RWPE2 (cell line): ENCODE data around the gene CLIP1.
A peak's percentile ranks its signal among the peaks of the same experiment; 100 is the strongest.
"Not testable (repeated sequence)": the region's sequence is repeated elsewhere in the genome, so short reads cannot be mapped to it uniquely, and the experiment has no call there.

Experiments used
- ATAC-seq: fragments of 200-7000 bp; cut with Tn5 transposase; 3 replicates; pipeline ENCODE4 v1.9.1; 2021; ENCODE audit warnings: low read depth
- DNase-seq: peaks from one replicate; pipeline ENCODE4 v3.0.0-alpha.2; 2020; ENCODE audit warnings: low spot score
- H3K27ac ChIP-seq: fragments of 450-650 bp; 2 replicates; pipeline ENCODE4 v1.5.1; 2017; ENCODE audit warnings: mild to moderate bottlenecking; ENCODE audit not compliant: poor library complexity, severe bottlenecking
- H3K27me3 ChIP-seq: fragments of 250-450 bp; sonication (Bioruptor Pico); 2 replicates; pipeline ENCODE4 v1.5.1; 2021; ENCODE audit warnings: mild to moderate bottlenecking, moderate library complexity; ENCODE audit not compliant: insufficient read depth, poor library complexity, severe bottlenecking
- H3K36me3 ChIP-seq: fragments of 250-450 bp; sonication (Bioruptor Pico); 2 replicates; pipeline ENCODE4 v1.5.1; 2020; ENCODE audit warnings: low read depth, mild to moderate bottlenecking, moderate library complexity
- H3K4me1 ChIP-seq: fragments of 250-450 bp; sonication (Bioruptor Pico); 2 replicates; pipeline ENCODE4 v1.5.1; 2021; ENCODE audit warnings: mild to moderate bottlenecking, moderate library complexity; ENCODE audit not compliant: insufficient read depth, poor library complexity, severe bottlenecking
- H3K4me3 ChIP-seq: fragments of 250-450 bp; sonication (Bioruptor Pico); 2 replicates; pipeline ENCODE4 v1.5.1; 2021; ENCODE audit warnings: mild to moderate bottlenecking, moderate library complexity; ENCODE audit not compliant: severe bottlenecking
- H3K9me3 ChIP-seq: fragments of 250-450 bp; sonication (Bioruptor Pico); 2 replicates; pipeline ENCODE4 v1.5.1; 2021; ENCODE audit warnings: mild to moderate bottlenecking, moderate library complexity; ENCODE audit not compliant: severe bottlenecking
- CTCF ChIP-seq: fragments of 450-650 bp; IDR thresholded peaks from one replicate; pipeline ENCODE4 v1.5.1; 2017; ENCODE audit warnings: mild to moderate bottlenecking, moderate library complexity; ENCODE audit not compliant: poor library complexity, severe bottlenecking

The CLIP1 gene

GRCh38 chr12:122421821-122422729 lies at the start of gene CLIP1:
Gene CLIP1, minus strand, starts transcription at chr12:122422669. Its CDS starts 42,217 bp downstream, at chr12:122380452.
- TF ChIP-seq CTCF, result peak; percentile 52
- H3K36me3 ChIP-seq, result 0 out of 2 replicates have a peak, but pooled peaks cover under 1% of the 10 kb centered on the region
- peak within 1 kb of the TSS; percentile 100 for H3K4me3 ChIP-seq
- ATAC-seq, result peak; percentile 72
- no peaks in the 10 kb centered on the region for H3K9me3 ChIP-seq
- no peaks in the 10 kb centered on the region for H3K4me1 ChIP-seq
- DNase-seq, result peak; percentile 68
- peak within 1 kb of the TSS; percentile 88 for H3K27ac ChIP-seq
- H3K27me3 ChIP-seq, result no peaks in the 10 kb centered on the region

GRCh38 chr12:122471324-122472226 lies 49.1 kb upstream of the CLIP1 start:
- DNase-seq, result no peak
- TF ChIP-seq CTCF, result peak; percentile 86
- 0 out of 3 replicates have a peak, but pooled peaks have one; percentile 31 for ATAC-seq
- Histone ChIP-seq H3K27ac (peak overlapping the region; percentile 45), H3K27me3 (no peaks in the 10 kb centered on the region), H3K4me1 (peaks cover 25% of the 10 kb centered on the region), H3K9me3 (no peaks in the 10 kb centered on the region), H3K36me3 (peaks cover 41% of the 10 kb centered on the region), H3K4me3 (no peak overlapping the region)

GRCh38 chr12:122470576-122470975 lies 48.1 kb upstream of the CLIP1 start:
- not testable (repeated sequence) for DNase-seq, H3K9me3 ChIP-seq, ATAC-seq, H3K4me3 ChIP-seq, H3K27me3 ChIP-seq
- H3K36me3 ChIP-seq, result peaks cover 33% of the 10 kb centered on the region
- peak overlapping the region; percentile 45 for H3K27ac ChIP-seq
- H3K4me1 ChIP-seq, result peaks cover 25% of the 10 kb centered on the region

GRCh38 chr12:122469856-122470255 lies 47.4 kb upstream of the CLIP1 start:
- H3K27ac ChIP-seq, ATAC-seq: not testable (repeated sequence)

GRCh38 chr12:122467983-122468382 lies 45.5 kb upstream of the CLIP1 start:
- no peak for TF ChIP-seq CTCF
- no peak overlapping the region for H3K4me3 ChIP-seq
- peak; percentile 7 for DNase-seq
- ATAC-seq, result peak; percentile 70
- peaks cover 36% of the 10 kb centered on the region for H3K4me1 ChIP-seq
- peaks cover 20% of the 10 kb centered on the region for H3K36me3 ChIP-seq
- no peaks in the 10 kb centered on the region for H3K27me3 ChIP-seq
- H3K27ac ChIP-seq, result peak overlapping the region; percentile 85
- H3K9me3 ChIP-seq, result no peaks in the 10 kb centered on the region

More at GRCh38 chr12:122469856-122470255, 47.4 kb upstream of the CLIP1 start:
- peaks cover 26% of the 10 kb centered on the region for H3K4me1 ChIP-seq
- H3K9me3 ChIP-seq, H3K4me3 ChIP-seq, H3K27me3 ChIP-seq, DNase-seq: not testable (repeated sequence)
- H3K36me3 ChIP-seq, result peaks cover 33% of the 10 kb centered on the region

- H3K27me3 ChIP-seq, H3K4me3 ChIP-seq, H3K36me3 ChIP-seq, H3K9me3 ChIP-seq: not testable (repeated sequence)
- ATAC-seq (peak; percentile 82), DNase-seq (peak; percentile 77)
- peak overlapping the region; percentile 85 for H3K27ac ChIP-seq
- peaks cover 28% of the 10 kb centered on the region for H3K4me1 ChIP-seq
Measured at GRCh38 chr12:122464317-122465042, 42.0 kb upstream of the CLIP1 start.
